HG02970 (cell line): ENCODE measurements around the gene ACSS1.

Source experiments
- ATAC-seq: cut with Tn5 transposase; IDR thresholded peaks from one replicate; pipeline ENCODE4 v1.9.1; 2021; ENCODE audit warnings: mild to moderate bottlenecking, moderate library complexity, moderate number of reproducible peaks; ENCODE audit not compliant: unreplicated experiment, low FRiP score

Gene ACSS1

DNA sequence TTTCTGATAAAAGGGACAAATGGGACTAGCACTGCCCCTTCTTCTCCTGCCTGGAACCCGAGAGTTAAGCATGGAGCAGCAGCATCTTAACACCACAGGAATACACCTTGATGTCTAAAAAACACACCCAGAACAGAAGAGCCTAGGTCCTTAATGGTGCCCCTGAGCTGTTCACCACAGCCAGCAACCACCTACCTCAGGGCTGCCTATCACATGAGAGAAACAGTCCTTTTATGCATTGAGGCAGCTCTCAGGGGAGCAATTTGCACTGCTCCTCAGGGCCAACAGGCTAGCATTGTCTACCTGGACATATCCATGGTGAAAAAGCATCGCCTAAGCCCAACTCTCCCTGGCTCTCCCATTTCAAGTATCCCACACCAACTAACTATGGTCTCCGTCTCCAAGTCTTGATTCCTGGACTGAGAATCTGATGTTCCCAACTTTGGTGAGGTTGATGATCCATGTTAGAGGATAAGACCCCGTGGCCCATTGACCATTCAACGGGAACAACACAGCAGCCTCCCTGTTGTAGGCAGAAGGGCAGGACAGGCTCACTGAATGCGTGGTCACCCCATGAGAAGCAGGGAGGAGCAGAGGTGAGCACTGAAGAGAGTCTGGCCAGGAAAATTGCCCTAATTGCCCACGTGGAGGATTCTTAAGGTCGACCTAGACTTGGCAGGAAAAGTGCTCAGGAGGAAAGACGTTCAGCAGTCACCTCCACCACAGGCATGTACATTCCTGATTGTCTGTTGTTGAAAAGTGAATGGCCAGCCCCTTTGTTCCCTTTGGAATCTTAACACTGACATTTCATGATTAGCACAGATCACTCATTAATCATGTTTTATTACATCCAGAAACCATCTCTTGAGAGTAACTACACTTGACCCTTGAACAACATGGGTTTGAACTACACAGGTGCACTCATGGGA is 61.2 kb downstream of the ACSS1 start:
- ATAC-seq, result no peak

DNA sequence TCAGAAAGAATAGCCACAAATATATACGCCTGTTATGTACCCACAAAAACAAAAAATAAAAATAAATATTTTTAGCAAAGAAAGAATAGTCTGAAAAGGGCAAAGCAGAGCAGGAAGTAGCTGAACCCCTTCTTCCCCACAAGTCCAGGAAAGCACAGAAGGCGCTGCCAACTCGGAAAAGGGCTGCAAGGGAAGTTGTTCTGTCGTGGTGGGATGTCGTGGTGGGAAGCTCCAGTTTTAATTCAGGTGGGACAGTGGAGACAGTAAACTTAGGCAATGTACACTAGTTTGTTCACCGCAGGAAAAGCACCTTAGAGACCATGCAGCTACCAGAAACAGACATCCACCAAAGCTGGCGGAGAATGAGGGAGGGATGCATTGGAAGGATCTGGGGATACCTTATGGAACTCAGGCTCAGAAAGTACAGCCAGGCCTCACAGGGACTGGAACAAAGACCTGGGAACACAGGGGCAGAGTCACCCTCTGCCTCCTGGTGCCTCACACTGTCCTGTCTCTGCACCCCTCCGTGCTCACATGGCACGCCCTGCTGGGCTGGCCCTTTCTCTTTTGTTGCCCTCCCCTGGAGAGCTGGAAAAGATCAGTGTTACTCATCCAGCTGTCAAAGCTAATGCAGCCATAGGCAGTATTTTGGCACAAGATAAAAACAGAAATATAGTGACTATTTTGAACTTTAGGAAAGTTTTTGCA is 62.0 kb downstream of the ACSS1 start:
- no peak for ATAC-seq

DNA sequence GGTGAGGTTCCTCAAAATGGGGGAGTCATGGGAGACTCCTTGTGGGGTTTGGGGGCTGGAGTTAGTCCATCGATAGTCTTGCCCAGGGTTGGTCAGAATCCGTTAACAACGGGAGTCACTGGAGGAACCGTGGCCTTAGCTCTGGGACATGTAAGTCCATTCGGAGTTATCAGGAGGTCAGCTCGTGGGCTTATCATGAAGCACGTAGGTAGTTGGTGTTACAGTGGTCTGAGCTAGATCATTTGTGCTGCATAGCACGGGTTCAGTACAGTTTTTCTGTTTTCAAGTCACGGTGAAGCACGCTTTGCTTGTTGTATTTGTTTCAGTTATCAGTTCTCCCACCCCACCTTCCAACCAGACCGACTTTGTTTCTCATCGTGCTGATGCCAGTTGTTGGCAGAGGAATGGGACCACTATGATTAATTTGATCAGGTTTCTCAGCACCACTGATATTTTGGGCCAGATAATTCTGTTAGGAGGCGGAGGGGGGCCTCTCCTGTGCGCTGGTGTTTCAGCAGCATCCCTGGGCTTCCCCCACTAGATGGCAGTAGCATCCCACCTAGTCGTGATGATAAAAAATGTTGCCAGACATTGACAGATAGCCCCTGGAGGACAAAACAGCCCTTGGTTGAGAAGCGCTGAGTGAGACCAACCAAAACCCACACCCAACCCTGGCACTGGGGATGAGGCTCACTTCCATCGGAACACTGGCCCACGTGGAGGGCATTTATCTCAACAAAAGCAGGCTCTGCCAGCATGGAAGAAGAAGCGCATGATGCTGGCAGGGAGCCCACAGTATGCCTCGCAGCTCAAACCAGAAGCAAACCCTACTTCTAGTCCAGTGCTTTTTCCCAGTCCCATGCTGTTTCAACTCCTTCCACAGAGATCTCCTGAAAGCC is 63.2 kb downstream of the ACSS1 start:
- no peak for ATAC-seq

DNA sequence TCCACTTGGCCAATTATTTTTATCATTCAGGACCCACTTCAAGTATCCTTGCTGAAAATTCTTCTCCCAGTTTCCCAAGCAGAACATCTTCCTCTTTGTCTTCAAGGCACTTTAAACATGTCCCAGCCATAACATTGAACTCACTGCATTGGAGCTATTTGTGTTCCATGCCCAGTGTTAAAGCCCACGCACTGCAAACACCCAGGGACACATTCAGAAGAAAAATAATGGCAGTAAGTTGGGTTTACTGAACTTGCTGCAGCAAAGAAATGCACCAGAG is 63.8 kb downstream of the ACSS1 start:
- no peak for ATAC-seq

DNA sequence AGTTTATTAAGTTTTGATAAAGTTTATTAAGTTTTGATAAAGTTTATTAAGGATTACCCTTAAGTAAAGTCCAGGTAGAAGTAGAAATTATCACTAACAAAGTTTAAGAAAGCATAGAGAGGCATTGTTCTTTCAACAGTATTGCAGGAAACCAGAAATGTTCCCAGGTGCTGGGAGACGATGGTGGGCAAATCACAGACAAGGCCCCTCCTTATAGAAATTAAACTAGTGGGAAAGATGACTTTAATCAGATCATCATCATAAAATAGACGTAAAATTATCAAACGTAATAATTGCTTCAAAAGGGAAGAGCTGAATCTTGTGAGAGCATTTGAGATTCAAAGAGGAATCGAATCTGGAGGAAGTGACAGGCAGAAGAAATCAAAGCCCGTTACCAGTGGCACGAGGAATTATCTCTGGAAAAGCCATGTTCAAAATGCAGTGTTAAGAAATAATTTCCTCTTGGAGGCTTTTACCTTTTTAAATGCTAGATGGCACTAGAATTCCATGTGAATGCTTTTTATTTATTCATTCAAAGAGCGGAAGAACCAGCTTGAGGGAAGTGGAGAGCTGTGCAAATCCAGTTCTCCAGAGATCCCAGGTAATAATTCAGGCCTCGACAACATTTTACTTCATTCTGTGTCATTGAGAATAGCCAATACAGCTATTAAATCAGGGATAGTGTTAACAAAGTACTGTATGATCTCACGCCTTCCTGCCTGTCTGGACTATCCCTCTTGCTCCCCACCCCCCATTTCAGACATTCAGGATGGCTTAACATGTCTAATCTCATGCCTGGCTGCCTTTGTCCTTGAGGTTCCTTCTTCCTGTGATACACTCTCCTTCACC is 64.4 kb downstream of the ACSS1 start:
- no peak for ATAC-seq

DNA sequence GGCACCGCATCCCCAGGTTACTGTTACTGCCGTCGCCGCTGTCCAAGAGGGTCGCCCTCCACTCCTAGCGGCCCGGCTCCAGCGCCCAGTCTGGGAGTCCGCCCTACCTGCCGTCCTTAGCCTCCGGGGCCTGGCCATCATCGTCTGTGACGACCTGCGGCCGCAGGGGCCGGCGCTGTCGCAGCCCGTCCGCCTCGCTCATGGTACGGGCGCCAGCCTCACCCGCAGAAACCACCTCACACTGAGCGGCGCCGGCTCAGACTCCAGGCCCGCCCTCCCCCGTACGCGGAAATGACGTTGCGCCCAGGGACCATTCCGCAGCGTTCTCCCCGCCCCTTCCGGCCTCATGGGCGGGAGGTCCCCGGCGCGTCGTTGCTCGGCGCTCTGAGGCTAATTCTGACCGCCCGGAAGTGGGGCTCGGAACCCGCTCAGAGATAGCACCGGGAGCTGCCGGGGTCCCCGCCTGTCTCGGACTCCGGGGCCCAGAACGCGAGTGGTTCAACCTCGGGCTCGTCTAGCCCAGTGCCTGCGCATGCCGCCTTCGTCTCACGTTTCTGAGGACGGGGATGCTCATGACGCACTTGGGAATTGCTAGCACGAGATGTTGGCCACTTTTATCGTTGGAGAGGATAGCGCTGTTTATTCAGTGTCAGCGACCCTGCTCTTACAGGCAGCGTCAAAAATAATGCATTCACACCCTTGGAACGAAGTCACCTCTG is 65.3 kb downstream of the ACSS1 start, which contains the start of gene APMAP:
APMAP (minus strand) TSS at position 265 of the 719 bp plus-strand sequence; CDS start at position 202, 63 bp downstream.
- ATAC-seq, result peak; percentile 92

DNA sequence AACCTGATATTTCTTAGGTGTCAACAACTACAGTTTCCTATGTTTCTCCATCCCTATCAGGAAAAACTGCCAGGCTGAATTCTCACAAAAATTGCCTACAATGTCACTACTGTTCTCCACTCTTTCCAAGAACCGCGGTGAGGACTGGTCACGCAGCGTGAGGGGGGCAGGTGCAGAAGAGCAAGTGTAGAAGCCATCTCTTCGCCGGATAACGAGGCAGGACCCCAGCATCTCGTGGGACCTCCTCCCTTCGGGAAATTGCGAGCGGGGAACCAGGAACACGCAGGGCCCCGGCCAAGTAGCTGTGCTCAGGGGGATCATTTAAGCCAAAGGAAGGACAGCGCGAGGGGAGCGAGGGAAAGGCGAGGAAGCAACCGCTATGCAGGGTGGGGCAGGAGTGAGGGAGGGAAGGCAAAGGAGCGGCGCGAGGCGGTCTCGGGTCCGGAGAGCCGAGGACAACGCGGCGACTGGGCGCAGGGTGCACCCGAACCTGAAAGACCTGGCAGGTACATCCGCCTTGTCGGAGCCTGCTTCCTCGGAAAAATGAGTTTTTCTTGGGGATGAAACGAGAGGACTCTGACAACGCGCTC is 65.9 kb downstream of the ACSS1 start:
- peak; percentile 11 for ATAC-seq

DNA sequence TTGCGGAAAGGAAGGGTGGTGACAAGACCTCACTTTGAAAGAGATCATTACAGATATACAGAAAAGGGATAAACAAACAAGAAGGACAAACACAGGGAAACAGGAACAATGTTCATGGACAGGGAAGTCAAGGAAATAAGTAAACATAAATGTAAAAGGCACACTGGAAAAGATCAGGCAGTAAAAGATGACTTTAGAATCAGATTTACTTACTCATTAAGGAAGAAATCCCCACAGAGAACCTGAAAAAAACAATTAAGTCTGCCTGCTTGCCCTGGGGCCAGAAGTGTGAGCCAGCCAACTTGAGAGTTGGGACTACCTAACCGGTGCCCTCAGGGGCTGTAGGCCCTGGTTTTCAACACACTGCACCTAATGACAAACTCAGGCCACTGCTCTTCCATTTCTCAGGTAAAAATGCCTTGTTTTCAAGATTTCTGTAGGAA is 67.1 kb downstream of the ACSS1 start:
- no peak for ATAC-seq

DNA sequence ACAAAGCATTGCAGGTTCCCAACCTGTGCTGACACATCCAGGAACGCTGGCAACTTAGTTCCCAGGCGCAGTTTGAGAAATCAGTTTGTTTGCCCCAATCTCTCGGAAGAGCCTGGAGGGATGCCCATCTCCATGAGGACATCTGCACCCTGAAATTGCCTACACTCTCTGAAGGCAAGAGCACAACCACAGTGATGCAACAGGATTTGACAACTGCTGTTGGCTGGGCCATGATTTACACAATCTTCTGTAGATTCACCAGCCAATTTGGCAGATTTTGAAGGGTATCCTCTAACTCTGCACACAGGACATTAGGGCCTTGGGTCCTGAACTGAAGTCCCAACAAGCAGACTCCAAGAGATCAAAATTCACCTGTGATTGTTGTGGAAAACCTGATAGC is 68.8 kb downstream of the ACSS1 start:
- ATAC-seq, result no peak

DNA sequence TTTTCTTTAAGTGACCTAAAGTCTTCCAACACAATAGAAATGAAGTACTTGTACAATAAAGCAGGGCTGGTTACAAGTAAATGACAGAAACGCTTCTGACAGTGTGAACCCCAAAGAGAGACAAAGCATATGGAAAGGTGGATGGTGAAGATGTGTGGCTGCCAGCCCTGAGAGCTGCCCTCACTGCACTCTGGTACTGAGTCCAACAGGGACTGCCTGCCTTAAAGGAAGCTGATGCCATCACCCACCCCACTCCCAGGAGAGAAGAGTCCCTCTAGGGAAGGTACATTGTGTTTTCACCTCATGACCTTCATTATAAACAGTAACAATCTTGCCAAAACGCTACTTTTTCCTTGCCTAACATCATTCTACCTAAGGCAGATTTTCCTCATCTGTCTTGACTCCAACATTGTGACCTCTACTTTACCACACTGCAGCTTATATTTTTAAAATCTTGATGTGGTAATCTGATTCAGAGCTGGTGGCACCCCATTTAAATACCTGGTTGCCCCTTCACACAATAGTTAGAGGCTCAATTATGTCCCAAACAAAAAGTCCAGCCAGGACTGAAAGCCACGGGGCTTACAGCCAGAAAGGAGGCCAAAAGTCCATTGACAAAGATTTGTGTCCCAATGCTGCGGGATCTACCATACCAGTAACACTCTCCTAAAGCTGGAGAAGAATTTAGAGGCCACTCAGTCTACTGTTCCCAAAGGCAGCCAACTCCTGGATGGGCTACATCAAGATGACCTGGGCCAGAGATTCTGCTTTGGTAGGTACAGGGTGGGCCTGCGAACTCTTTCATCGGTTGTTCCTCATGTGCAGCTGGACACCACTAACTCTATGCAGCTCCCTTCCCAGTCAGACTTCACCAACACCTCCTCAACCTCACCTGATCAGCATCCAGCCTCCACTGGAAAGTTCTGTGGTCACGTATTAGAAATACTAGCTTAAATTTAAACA is 69.8 kb downstream of the ACSS1 start:
- ATAC-seq, result no peak

DNA sequence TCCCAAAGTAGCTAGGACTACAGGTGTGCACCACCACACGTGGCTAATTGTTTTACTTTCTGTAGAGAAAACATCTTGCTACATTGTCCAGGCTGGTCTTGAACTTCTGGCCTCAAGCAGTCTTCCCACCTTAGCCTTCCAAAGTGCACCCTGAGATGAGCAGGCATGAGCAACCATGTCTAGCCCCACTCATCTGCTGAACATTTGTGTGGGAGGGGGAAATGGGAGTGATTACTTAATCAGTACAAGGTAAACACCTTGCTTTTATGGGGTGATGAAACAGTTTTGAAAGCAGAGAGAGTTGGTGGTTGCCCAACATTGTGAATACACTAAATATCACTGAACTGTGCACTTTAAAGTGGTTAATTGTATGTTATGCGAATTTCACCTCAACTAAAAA is 70.7 kb downstream of the ACSS1 start:
- ATAC-seq, result no peak

DNA sequence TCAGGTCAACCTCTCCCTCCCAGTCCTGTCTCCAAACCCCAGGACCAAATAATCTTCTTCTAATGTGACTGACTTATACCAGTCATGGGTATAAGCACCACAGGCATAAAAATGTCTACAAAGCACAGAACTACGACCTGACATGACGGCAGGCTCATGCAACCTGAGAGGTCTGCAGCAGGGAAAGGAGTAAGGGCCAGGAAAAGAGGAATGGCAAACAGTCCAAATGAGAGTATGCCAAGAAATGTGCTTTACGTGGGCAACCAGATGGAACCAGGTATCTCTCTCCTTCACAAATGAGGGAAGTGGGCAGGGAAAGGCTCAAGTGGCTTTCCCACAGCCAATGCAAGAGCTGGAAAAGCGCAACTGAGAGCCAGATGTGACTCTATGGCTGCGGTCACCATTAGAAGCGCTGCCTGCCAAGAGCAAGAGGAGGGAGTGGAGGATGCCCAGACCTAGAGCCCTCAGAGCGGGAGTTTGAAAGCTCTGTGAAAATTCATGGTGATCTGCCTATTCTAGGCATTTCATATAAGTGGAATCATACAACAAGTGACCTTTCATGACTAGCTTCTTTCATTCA is 71.4 kb downstream of the ACSS1 start:
- no peak for ATAC-seq

DNA sequence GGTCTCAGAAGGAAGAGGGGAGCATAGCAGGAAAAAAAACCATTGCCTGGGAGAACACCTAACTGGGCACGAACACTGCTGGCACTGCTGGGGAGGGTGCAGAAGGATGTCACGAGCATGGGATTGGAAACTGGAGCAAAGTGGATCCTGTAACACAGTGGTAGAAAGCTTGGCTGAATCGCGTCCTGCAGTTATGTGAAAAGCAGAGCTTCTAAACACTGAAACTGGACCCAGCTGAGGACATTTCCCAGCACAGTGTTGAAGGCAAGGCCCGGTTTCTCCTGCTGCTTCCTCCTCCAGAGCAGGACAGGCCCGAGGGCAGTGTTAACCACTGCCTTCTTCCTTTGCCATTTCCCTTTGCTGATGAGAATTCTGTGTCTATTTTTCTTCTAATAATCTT is 72.1 kb downstream of the ACSS1 start:
- ATAC-seq, result no peak

DNA sequence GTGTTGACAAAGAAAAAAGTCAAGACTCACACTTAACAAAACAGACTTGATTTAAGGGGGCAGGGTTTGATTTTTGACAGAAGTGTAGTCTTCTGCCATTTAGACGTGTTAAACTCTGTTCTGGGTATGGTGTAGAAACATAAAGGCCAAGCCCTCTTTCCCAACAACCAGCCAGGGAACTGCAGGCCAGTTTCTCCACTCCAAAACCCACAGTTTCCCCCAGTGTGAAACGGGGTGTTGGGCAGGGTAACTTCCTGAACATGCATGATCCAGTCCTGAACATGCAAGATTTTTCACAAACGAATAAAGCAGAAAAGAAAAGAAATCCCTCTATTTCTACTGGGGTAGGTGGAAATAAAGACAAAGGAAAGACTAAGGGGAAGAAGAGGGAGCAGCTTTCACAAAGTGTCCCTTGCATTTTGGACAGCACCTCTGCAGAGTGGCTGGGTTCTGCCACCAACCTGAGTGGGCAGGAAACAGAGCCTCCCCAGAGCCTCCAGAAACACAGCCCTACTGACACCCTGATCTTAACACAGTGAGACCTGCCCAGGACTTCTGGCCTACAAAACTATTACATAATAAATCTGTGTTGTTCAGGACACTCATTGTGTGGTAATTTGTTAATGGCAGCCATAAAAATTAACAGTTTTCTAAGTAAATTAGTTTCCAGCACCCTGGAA is 72.8 kb downstream of the ACSS1 start:
- ATAC-seq, result no peak

DNA sequence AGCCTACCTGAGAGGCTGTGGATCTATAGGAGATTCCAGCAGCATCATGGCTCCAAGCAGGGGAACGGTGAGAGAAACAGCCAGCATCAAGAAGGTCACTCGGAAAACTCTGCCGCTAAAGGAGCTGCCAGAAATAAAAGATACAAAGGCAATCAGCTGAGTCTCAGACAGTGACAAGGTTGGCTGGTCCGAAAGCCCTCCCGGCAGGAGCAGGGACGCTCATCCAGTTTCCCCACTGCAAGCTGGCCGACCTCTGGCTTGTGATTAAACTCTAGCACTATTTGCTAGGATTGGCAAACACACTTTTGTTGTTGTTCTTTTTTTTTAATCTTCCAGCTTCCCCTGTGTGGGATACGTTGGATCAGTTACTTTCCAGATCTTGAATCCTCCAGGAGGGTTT is 74.0 kb downstream of the ACSS1 start:
- ATAC-seq, result no peak

DNA sequence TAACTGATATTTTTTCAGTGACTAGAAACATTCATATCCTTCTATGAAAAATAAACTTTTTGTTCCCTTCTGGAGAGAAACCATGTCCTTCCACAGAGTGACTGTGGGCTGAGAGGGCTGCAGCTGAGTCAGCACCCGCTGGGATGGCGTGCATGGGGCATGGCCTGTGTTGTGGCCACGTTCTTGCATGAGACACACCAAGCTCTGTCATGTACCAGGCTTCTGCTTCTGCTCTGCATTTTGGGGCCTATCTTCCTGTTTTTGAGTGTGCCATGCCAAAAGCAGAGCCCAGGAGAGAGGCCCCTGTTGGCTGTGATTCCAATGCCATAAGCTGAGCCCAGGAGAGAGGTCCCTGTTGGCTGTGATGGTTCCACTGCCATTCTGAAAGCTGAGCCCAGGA is 76.1 kb downstream of the ACSS1 start:
- ATAC-seq, result no peak

DNA sequence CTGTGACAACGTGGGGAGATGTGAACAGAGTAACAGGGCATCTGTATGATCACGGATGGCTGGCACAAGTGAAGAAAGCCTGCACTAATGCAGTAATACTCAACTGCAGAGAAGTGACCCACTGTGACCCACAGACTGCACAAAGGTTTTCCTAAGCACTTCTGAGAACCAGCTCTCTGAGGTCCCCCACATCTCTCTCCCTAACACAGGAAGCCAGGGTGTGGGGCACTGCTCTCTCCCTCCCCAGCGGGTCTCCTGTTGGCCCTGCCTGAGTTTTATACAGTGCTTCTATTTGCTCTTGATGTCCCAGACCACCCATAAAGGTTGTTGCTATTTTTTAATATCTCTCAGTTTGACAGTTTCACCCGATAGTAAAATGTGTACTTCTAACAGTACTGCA is 76.7 kb downstream of the ACSS1 start:
- ATAC-seq, result no peak
